IMR-90 (cell line): ENCODE results near the gene SMARCA4. TPM values are rescaled to one million over a fixed set of nuclear protein-coding genes. Genes with fewer than 3 reads are reported as not detected.

ENCODE experiments used
- ATAC-seq: fragments of 200-7000 bp; cut with Tn5 transposase; 2 replicates; pipeline ENCODE4 v1.9.1; 2020; ENCODE audit warnings: low read depth, mild to moderate bottlenecking, moderate library complexity
- BruUV-seq: library from RNA; stranded (reverse); fragments of 400-500 nt; replicated peaks from 2 replicates; lab custom pipeline; 2021; lab: Mats Ljungman, UMichigan
- CTCF ChIA-PET: fragments of 300-600 bp; formaldehyde crosslinking; extraction: SDS; loops from one replicate; lab custom pipeline; 2021; ENCODE audit warnings: antibody characterized with exemption; lab: Yijun Ruan, JAX
- POLR2A ChIA-PET: fragments of 300-600 bp; sonication (Branson Sonifier 250); formaldehyde crosslinking; loops from one replicate; lab custom pipeline; 2022; ENCODE audit warnings: antibody characterized with exemption; ENCODE audit not compliant: unreplicated experiment; lab: Charles Lee
- DNase-seq: peaks from one replicate; pipeline ENCODE4 v3.0.0; 2013
- H2AFZ ChIP-seq: replicated peaks from 2 replicates; pipeline ENCODE3; 2013; ENCODE audit warnings: low read length, mild to moderate bottlenecking; ENCODE audit not compliant: poor library complexity
- H2AK5ac ChIP-seq: 2 replicates; pipeline ENCODE4 v1.6.1; 2013; ENCODE audit warnings: low read depth, low read length, inconsistent platforms
- H2AK9ac ChIP-seq: replicated peaks from 2 replicates; pipeline ENCODE3; 2013; ENCODE audit warnings: mild to moderate bottlenecking, low read depth, low read length, moderate library complexity; ENCODE audit not compliant: poor library complexity
- H2BK120ac ChIP-seq: 2 replicates; pipeline ENCODE4 v1.6.1; 2013; ENCODE audit warnings: low read depth, low read length, inconsistent platforms
- H2BK15ac ChIP-seq: 3 replicates; pipeline ENCODE4 v1.6.1; 2013; ENCODE audit warnings: low read depth, low read length, inconsistent platforms
- H2BK20ac ChIP-seq: 2 replicates; pipeline ENCODE4 v1.6.1; 2013; ENCODE audit warnings: low read depth, mild to moderate bottlenecking, inconsistent platforms, low read length, moderate library complexity
- H2BK5ac ChIP-seq: 2 replicates; pipeline ENCODE4 v1.6.1; 2013; ENCODE audit warnings: mild to moderate bottlenecking, low read depth, low read length, inconsistent platforms; ENCODE audit not compliant: poor library complexity, severe bottlenecking
- H3K14ac ChIP-seq: replicated peaks from 2 replicates; pipeline ENCODE4 v1.6.1; 2013; ENCODE audit warnings: low read depth, low read length, inconsistent platforms
- H3K18ac ChIP-seq: 2 replicates; pipeline ENCODE4 v1.6.1; 2013; ENCODE audit warnings: low read depth, low read length, control low read depth
- H3K23ac ChIP-seq: 2 replicates; pipeline ENCODE4 v1.6.1; 2013; ENCODE audit warnings: low read depth, low read length, inconsistent platforms
- H3K27ac ChIP-seq: 2 replicates; pipeline ENCODE4 v1.5.1; 2013; ENCODE audit warnings: mild to moderate bottlenecking, control low read depth, low read length; ENCODE audit not compliant: insufficient read depth
- H3K27me3 ChIP-seq: 2 replicates; pipeline ENCODE4 v1.6.1; 2013; ENCODE audit warnings: low read length; ENCODE audit not compliant: control insufficient read depth, insufficient read depth
- H3K36me3 ChIP-seq: 2 replicates; pipeline ENCODE4 v1.6.1; 2013; ENCODE audit warnings: low read length, mixed read lengths; ENCODE audit not compliant: control insufficient read depth, insufficient read depth
- H3K4ac ChIP-seq: 2 replicates; pipeline ENCODE4 v1.6.1; 2013; ENCODE audit warnings: low read depth, low read length, inconsistent platforms
- H3K4me1 ChIP-seq: 2 replicates; pipeline ENCODE4 v1.6.1; 2013; ENCODE audit warnings: low read length, mixed read lengths; ENCODE audit not compliant: control insufficient read depth, insufficient read depth
- H3K4me2 ChIP-seq: 2 replicates; pipeline ENCODE4 v1.6.1; 2013; ENCODE audit warnings: low read depth, mild to moderate bottlenecking, control low read depth, low read length, moderate library complexity
- H3K4me3 ChIP-seq: 2 replicates; pipeline ENCODE4 v1.5.1; 2013; ENCODE audit warnings: low read depth, mild to moderate bottlenecking, control low read depth, low read length, moderate library complexity; ENCODE audit not compliant: insufficient read depth
- H3K56ac ChIP-seq: 2 replicates; pipeline ENCODE4 v1.6.1; 2013; ENCODE audit warnings: low read length, inconsistent platforms; ENCODE audit not compliant: insufficient read depth; ENCODE audit errors: extremely low read depth
- H3K79me1 ChIP-seq, 2 experiments: 2 replicates each; pipeline ENCODE4 v1.6.1; 2013; ENCODE audit warnings: low read length in 2 of 2, inconsistent platforms in 1 of 2, low read depth in 1 of 2
- H3K9ac ChIP-seq: 2 replicates; pipeline ENCODE4 v1.6.1; 2013; ENCODE audit warnings: low read depth, low read length, control low read depth
- H3K9me1 ChIP-seq: 2 replicates; pipeline ENCODE4 v1.6.1; 2013; ENCODE audit warnings: low read length, inconsistent platforms; ENCODE audit not compliant: insufficient read depth
- H3K9me3 ChIP-seq: 2 replicates; pipeline ENCODE4 v1.6.1; 2013; ENCODE audit warnings: low read length; ENCODE audit not compliant: control insufficient read depth, insufficient read depth
- H4K20me1 ChIP-seq: 2 replicates; pipeline ENCODE4 v1.6.1; 2013; ENCODE audit warnings: low read length, inconsistent platforms; ENCODE audit not compliant: insufficient read depth
- H4K5ac ChIP-seq: 2 replicates; pipeline ENCODE4 v1.6.1; 2013; ENCODE audit warnings: mild to moderate bottlenecking, low read depth, low read length, control low read depth
- H4K8ac ChIP-seq, 2 experiments: 2 replicates each; pipeline ENCODE4 v1.6.1; 2013; ENCODE audit warnings: low read depth in 2 of 2, low read length in 2 of 2, control low read depth in 1 of 2, inconsistent platforms in 1 of 2
- H4K91ac ChIP-seq: 2 replicates; pipeline ENCODE4 v1.6.1; 2013; ENCODE audit warnings: low read depth, low read length, inconsistent platforms; ENCODE audit not compliant: insufficient read depth
- BHLHE40 ChIP-seq: fragments of 150-350 bp; IDR thresholded peaks from 2 replicates; pipeline ENCODE4 v1.6.1; 2016; ENCODE audit warnings: mild to moderate bottlenecking, low read depth, low read length
- CEBPB ChIP-seq: IDR thresholded peaks from 2 replicates; pipeline ENCODE4 v1.6.1; 2012; ENCODE audit warnings: low read depth, low read length, improper control_type of control experiment
- CHD1 ChIP-seq: IDR thresholded peaks from 2 replicates; pipeline ENCODE4 v1.6.1; 2012; ENCODE audit warnings: low read depth, low read length, improper control_type of control experiment
- CTCF ChIP-seq: conservative IDR thresholded peaks from 2 replicates; pipeline ENCODE4 v1.5.1; 2012; ENCODE audit warnings: mild to moderate bottlenecking, low read depth, low read length, improper control_type of control experiment
- FOS ChIP-seq: fragments of 150-350 bp; IDR thresholded peaks from 2 replicates; pipeline ENCODE4 v1.6.1; 2016; ENCODE audit warnings: low read depth, low read length
- MAFK ChIP-seq: IDR thresholded peaks from 2 replicates; pipeline ENCODE4 v1.6.1; 2012; ENCODE audit warnings: low read depth, low read length, improper control_type of control experiment
- MAZ ChIP-seq: IDR thresholded peaks from 2 replicates; pipeline ENCODE4 v1.6.1; 2012; ENCODE audit warnings: low read depth, mild to moderate bottlenecking, low read length, improper control_type of control experiment, moderate library complexity, borderline replicate concordance
- POLR2A ChIP-seq: IDR thresholded peaks from 2 replicates; pipeline ENCODE4 v1.6.1; 2012; ENCODE audit warnings: mild to moderate bottlenecking, low read depth, low read length
- RAD21 ChIP-seq: IDR thresholded peaks from 2 replicates; pipeline ENCODE4 v1.6.1; 2012; ENCODE audit warnings: low read length, improper control_type of control experiment
- RCOR1 ChIP-seq: IDR thresholded peaks from 2 replicates; pipeline ENCODE4 v1.6.1; 2012; ENCODE audit warnings: mild to moderate bottlenecking, low read length, improper control_type of control experiment; ENCODE audit not compliant: insufficient replicate concordance
- whole genome bisulfite sequencing, 2 experiments: methylation state at CpG; one replicate each; pipeline versions ENCODE4 v1.1.5 to v1.1.7; 2013; ENCODE audit warnings: missing lambda C conversion rate in 2 of 2; ENCODE audit not compliant: insufficient read length in 1 of 2; ENCODE audit errors: extremely low coverage in 2 of 2; 5-methylcytosine and 5-hydroxymethylcytosine counted together
- dilution Hi-C: fragments of 300-500 bp; cut with HindIII; formaldehyde crosslinking; loops from one replicate; pipeline ENCODE4 v1.14.3; 2018; ENCODE audit warnings: low sequenced_read_pairs; ENCODE audit not compliant: unreplicated experiment
- in situ Hi-C: fragments of 300-500 bp; cut with MboI; formaldehyde crosslinking; loops from 3 replicates; pipeline ENCODE4 v1.14.3; 2019; ENCODE audit warnings: low sequenced_read_pairs, inconsistent platforms, mixed read lengths
- intact Hi-C: fragments of 100-400 bp; cut with micrococcal nuclease; formaldehyde crosslinking; loops from 2 replicates; pipeline ENCODE4 v1.10.0; 2022
- polyA plus RNA-seq, 3 experiments: library from polyadenylated mRNA; depleted of rRNA; stranded (reverse); fragments of >200 nt; gene quantifications; 2 replicates each; pipeline ENCODE4 v1.2.3, GENCODE V29; 2012; ENCODE audit warnings: low replicate concordance in 1 of 3
- total RNA-seq: library from RNA; depleted of rRNA; stranded (reverse); fragments of >200 nt; gene quantifications from 2 replicates; pipeline ENCODE4 v1.2.3, GENCODE V29; 2012

The SMARCA4 gene
- total and polyA plus RNA-seq, 2 of the 4 experiments (the other 2 are of a cell fraction), result 41.4 to 85.6 TPM

DNA sequence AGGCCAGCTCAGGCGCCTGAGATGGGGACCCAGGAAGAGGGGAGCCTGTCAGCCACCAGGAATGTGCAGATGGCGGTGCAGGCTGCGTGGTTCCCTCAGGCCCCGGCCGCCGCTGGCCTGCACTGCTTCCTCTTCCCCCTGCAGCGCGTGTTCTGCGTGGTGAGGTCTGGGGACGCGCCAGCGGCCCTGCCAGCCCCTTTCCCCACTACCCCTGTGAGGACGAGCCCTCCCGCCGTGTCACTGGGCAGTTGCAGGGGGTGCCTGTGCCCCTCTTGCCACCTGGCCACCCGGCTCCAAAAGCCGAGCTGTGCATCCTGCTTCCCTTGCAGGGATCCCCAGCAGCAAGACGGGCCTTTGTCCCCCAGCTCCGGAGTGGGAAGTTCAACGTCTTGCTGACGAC, 58.4 kb downstream of the SMARCA4 start:
- Histone ChIP-seq H3K4ac (no peak overlapping the region), H3K4me3 (no peak overlapping the region), H3K9ac (no peak overlapping the region), H3K9me1 (no peaks in the 10 kb centered on the region), H3K9me3 (no peaks in the 10 kb centered on the region), H2AK5ac (no peak overlapping the region), H3K14ac (no peak overlapping the region), H2BK5ac (no peak overlapping the region), H3K27ac (no peak overlapping the region), H4K91ac (no peak overlapping the region), H2AK9ac (no peak overlapping the region), H2AFZ (no peak overlapping the region), H4K5ac (no peak overlapping the region), H3K79me1 (peaks cover 4 to 12% of the 10 kb centered on the region in 2 experiments; a peak in 2 of 4 replicates), H3K36me3 (peaks cover 87% of the 10 kb centered on the region), H3K56ac (no peak overlapping the region), H2BK120ac (no peak overlapping the region), H4K8ac (no peak overlapping the region), H2BK15ac (no peak overlapping the region), H3K27me3 (no peaks in the 10 kb centered on the region), H3K4me1 (no peaks in the 10 kb centered on the region), H3K23ac (no peak overlapping the region), H3K4me2 (no peak overlapping the region), H3K18ac (no peak overlapping the region), H2BK20ac (no peak overlapping the region), H4K20me1 (no peaks in the 10 kb centered on the region; the same call in 1 of the 2 replicates)
- 98% methylated on average over 13 of the region's 21 CpGs; no CpG with 5 or more reads in 1 of the 2 experiments for WGBS, 2 experiments
- ChIA-PET CTCF (no interaction called here), POLR2A (no interaction called here)
- intact Hi-C loops, result no loop called here
- no peak for TF ChIP-seq RCOR1
- no peak for TF ChIP-seq CEBPB
- no peak for TF ChIP-seq CHD1
- TF ChIP-seq MAZ, result no peak
- no peak for TF ChIP-seq CTCF
- no peak for TF ChIP-seq BHLHE40
- no peak for TF ChIP-seq FOS
- no peak for TF ChIP-seq RAD21
- no peak for TF ChIP-seq MAFK
- no peak for TF ChIP-seq POLR2A
- no TSS peak for BruUV-seq
- ATAC-seq (no peak), DNase-seq (no peak)
- in situ Hi-C loops, result no loop called here
- dilution Hi-C loops, result no loop called here
